Renal cortical epithelial cell (primary cell): ENCODE measurements around the gene DDX51. TPM values are rescaled to one million over a fixed set of nuclear protein-coding genes. Genes with fewer than 3 reads are reported as not detected.

ENCODE experiments used
- DNase-seq: peaks from one replicate; pipeline ENCODE4 v3.0.0-alpha.2; 2011; ENCODE audit warnings: low read depth
- total RNA-seq: library from RNA; depleted of rRNA; stranded (reverse); fragments of >200 nt; gene quantifications from 2 replicates; pipeline ENCODE4 v1.2.3, GENCODE V29; 2014

DDX51 gene, protein sequence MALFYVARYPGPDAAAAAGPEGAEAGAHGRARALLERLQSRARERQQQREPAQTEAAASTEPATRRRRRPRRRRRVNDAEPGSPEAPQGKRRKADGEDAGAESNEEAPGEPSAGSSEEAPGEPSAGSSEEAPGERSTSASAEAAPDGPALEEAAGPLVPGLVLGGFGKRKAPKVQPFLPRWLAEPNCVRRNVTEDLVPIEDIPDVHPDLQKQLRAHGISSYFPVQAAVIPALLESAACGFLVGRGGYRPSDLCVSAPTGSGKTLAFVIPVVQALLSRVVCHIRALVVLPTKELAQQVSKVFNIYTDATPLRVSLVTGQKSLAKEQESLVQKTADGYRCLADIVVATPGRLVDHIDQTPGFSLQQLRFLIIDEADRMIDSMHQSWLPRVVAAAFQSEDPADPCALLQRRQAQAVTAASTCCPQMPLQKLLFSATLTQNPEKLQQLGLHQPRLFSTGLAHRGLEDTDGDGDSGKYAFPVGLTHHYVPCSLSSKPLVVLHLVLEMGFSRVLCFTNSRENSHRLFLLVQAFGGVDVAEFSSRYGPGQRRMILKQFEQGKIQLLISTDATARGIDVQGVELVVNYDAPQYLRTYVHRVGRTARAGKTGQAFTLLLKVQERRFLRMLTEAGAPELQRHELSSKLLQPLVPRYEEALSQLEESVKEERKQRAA
- 8.0 and 9.7 TPM in 2 replicates for total RNA-seq

DNA sequence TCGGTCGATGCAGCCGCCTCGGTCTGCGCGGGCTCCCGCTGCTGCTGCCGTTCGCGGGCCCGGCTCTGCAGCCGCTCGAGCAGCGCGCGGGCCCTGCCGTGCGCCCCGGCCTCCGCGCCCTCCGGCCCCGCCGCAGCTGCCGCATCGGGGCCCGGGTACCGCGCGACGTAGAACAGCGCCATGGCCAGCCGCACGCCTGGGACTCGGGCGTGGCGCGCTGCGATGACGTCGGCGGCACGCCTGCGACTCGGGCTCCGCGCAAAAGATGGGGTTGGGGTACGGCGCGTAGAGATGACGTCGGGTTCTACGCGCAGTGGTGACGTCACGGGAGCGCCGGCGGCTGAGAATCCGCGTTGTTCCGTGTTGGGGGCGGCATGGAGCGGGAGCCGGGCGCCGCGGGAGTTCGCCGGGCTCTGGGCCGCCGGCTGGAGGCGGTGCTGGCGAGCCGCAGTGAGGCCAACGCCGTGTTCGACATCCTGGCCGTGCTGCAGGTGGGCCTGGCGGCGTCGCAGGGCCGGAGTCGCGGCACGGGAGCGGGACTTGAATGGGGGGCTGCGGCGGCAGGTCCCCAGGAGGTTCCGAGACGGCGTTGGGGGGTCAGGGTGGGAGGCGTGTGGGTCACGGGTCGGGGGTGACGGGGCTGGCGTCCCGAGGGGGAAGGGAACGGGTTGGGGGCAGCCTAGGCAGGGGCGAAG is at the start of gene DDX51, which contains the start of gene NOC4L:
TSS of gene DDX51 (minus strand) at position 205 of the 695 bp plus-strand sequence. CDS start at position 182, 23 bp downstream.
TSS of gene NOC4L (plus strand) at position 343 of the 695 bp plus-strand sequence. CDS start at position 375, 32 bp downstream.
- peak; percentile 72 for DNase-seq

DNA sequence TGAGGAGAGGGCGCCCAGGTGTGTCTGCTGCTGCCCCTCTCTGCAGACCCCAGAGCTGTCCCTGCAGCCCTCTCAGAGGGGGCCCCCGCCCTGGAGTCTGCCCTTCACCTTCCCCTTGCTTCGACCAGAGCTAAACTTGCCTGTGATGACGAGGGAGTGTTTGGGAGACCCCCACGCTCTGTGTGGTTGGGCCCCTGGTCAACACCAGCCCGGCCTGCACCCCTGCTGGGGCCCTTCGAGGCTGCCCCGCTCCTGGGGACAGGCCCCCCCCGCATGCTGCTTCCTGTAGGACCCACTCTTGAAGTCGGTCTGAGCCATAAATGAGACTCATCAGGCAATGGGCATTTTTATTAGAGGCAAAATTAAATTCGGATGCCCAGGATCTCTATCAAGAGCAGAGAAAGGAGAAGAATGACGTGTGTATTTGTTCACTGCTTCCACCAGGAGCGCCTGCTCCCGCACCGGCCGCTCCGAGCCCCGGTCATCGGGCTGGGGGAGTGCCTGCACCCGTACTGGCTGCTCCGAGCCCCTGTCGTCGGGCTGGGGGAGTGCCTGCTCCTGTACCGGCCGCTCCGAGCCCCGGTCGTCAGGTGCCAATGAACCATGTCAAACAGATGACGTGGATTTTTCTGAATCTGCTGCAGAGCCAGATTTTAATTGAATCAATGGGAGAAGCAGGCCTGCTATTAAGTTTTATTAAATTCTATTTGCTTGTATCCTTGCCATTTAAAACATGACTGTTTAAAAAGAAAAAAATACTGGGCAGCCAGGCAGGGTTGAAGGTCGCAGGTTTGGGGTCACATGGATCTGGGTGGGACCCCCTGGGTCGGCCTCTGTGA is 47.8 kb upstream of the DDX51 start:
- no peak for DNase-seq

GRCh38 chr12:132190834-132191500 is 46.8 kb upstream of the DDX51 start:
- no peak for DNase-seq

- DNase-seq: no peak
Measured at GRCh38 chr12:132190012-132190755, 46.1 kb upstream of the DDX51 start.

DNA sequence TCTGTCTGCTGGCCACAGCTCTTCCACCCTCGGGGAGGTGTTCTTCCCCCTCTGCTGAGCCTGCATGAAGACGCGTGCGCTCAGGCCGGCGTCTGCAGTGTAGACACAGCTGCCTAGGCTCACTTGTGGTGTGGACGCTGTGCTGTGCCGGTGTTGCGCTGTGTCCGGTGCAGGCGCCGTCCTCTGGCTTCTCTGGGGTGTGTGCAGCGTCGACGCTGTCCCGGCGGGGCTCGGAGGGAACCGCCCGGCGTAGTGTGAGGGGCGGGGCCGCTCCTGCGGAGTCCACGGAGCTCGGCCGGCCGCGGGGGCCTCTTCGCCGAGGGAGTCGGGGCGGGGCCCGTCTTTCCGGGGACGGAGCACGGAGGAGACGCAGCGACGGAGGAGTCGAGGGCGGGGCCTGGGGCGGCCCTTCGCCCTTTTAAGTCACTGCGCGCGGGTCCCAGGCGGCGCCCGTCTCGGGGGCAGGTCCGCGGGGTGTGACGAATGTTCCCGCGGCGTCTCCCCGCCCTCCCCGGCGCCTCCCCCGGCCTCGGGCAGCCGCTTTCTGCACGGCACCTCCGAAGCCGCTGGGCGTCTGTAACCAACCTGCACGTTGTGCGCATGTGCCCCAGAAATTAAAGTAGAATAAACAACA is 45.4 kb upstream of the DDX51 start:
- DNase-seq: peak; percentile 46

- no peak for DNase-seq
Measured at GRCh38 chr12:132188916-132189325, 44.8 kb upstream of the DDX51 start.

GRCh38 chr12:132188451-132188901 is 44.4 kb upstream of the DDX51 start:
- DNase-seq: no peak

DNA sequence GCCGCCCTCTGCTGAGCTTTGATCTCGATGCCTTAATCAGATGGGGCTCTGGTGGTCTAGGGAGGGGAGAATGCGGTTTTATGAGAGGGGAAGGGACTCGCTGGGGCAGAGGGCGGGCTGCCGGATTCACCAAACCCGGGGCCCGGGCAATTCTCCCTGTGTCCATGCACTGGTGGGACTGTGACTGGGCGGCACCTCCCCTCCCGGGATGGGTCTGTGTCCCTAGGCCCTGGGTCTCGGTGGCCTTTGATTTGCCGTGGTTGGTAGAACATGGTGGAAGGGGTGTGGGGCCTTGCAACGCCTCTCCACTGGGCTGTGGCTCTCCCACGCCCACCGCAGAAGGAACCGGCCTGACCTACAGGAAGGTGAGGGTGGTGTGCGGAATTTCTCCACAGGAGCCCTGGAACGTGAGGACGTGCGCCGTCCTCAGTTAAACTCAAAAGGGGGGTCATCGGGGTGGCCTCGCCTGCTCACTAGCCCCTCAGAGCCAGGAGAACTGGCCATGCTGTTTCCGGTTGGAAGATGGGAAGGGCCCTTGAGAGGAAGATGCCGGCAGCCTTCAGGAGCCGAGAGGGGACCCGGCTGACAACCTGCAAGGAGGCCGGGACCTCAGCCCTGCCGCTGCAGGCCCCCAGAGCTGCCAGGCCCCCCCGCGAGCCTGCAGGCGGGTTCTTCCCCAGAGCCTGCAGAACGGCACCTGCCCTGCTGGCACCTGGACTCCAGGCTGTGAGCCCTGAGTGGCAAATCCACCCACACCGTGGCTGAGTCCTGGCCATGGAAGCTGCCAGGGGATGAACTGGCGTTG is 43.7 kb upstream of the DDX51 start:
- DNase-seq: no peak

- DNase-seq: no peak
Measured at GRCh38 chr12:132186857-132187620, 42.9 kb upstream of the DDX51 start.

DNA sequence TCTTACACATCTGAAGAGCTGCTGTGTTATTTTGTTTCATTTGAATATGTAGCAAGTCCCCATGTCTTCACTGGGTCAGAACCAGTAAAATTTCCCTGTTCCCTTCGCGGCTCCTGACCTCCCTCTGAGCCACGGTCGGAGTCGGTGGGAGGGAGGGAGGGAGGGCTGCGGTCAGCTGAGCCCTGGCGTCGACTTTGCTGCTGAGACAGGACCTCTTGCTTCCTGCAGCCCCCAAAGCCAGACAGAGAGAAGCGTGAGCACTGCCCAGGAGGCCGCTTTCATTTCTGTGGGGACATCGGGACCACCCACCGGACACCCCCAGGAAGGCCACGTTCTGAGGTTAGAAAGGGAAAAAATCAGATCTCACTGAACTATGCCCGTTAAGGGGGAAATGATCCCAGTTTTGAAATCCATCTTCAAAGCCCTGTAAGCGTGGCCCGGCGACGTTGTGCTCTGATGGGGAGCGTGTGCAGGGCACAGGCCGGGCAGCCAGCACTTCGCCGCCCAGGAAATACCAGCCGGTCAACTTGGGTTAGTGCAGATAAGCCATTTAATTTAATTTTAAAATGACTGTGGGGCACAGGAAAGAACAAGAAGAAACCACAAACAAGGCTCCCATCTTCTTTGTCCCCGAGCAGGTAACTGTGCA is 42.2 kb upstream of the DDX51 start:
- DNase-seq: no peak

- no peak for DNase-seq
Measured at GRCh38 chr12:132185705-132186104, 41.6 kb upstream of the DDX51 start.

- DNase-seq: no peak
Measured at GRCh38 chr12:132182711-132183365, 38.7 kb upstream of the DDX51 start.

- no peak for DNase-seq
Measured at GRCh38 chr12:132182206-132182710, 38.1 kb upstream of the DDX51 start.

- DNase-seq: no peak
Measured at GRCh38 chr12:132181570-132182200, 37.6 kb upstream of the DDX51 start.

DNA sequence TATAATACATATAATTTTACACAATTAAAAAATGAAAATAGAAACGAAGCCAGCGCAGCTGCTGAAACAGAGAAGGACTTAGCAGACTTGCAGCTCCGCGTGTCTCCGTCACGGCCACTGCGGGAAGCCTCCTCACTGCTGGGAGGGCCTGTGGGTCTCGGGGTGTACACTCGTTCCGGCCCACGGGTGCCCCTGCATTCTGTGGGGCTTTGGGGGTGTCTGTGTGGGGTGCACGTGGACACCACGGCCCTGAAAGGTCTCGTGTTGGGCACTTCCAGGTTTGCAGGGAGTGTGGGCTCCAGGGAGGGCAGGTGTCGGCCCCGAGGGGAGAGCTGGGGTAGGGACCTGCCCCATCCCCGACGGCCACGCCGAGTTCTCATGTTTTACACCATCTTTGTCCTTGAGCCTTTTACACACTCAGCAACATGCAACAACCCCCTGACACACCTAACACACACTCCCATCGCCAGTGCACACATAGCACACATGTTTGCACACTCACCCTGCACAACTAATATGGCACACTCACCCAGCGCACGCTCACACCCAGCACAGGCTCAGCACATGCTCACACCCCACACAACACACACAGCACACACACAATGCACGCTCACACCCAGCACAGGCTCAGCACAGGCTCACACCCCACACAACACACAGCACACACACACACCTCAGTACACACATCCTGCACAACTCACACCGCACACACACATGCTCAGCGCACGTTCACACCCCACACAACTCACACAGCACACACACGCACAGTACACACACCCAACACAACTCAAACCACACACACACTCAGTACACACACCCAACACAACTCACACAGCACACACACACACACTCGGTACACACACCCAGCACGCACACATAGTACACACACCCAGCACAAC is 36.8 kb upstream of the DDX51 start:
- no peak for DNase-seq
